ENCODE data around the gene LLPH. TPM values are rescaled to one million over a fixed set of nuclear protein-coding genes. Genes with fewer than 3 reads are reported as not detected.

LLPH gene
- total RNA-seq, 1 experiment from 2014 or later, result 33.4 TPM

DNA sequence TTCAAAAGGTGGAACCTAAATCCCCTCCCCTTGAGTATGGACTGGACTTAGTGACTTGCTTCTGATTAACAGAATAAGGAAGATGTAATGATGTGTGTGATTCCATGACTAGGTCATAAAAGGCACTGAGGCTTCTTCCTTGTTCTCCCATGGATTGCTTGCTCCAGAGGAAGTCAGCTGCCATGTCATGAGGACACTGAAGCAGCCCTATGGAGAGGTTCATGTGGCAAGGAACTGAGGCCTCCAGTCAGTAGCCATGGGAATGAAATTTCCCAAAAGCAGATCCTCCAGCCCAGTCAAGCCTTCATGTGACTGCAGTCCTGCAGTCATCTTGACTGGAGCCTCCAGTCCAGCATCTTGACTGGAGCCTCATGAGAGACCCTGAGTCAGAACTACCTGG lies 28.6 kb upstream of the LLPH start:
- Mint-ChIP-seq H3K9me3 (no peaks in the 10 kb centered on the region; a peak in 1 of 5 replicates), H3K4me1 (no peaks in the 10 kb centered on the region), H3K4me3 (no peak overlapping the region), H3K27ac (no peak overlapping the region), H3K27me3 (ENCODE audit: low read depth) (no peaks in the 10 kb centered on the region), H3K36me3 (ENCODE audit: insufficient read depth in 1 of 3, low read depth in 3 of 3) (peaks cover 0 to 3% (median 0%) of the 10 kb centered on the region in 3 experiments; a peak in 1 of 7 replicates)
- no peak overlapping the region for H2AFZ ChIP-seq (ENCODE audit: low read length)
- no peak overlapping the region for H3K56ac ChIP-seq (ENCODE audit: insufficient read length, low read depth, low read length)
- H3K27ac ChIP-seq (ENCODE audit: insufficient read length, low read depth, low read length), result no peak overlapping the region
- no peak overlapping the region for H3K4me2 ChIP-seq (ENCODE audit: insufficient read depth, insufficient read length, low read length)
- no peak overlapping the region for H3K9ac ChIP-seq (ENCODE audit: extremely low read depth, insufficient read length, low read length)
- no peak overlapping the region for H3T11ph ChIP-seq (ENCODE audit: low read length)
- H2BK12ac ChIP-seq (ENCODE audit: insufficient read length, low read depth, low read length), result no peak overlapping the region
- no peaks in the 10 kb centered on the region for H3K9me3 ChIP-seq (ENCODE audit: control insufficient read depth, low read depth, low read length)
- no peak overlapping the region for H2BK20ac ChIP-seq (ENCODE audit: low read depth, low read length, poor library complexity, severe bottlenecking)
- no peaks in the 10 kb centered on the region for H3K4me1 ChIP-seq (ENCODE audit: insufficient read depth, low read length)
- no peaks in the 10 kb centered on the region for H3K79me1 ChIP-seq (ENCODE audit: insufficient read depth, low read depth, low read length, poor library complexity, severe bottlenecking)
- no peak overlapping the region for H3K18ac ChIP-seq (ENCODE audit: insufficient read length, low read depth, low read length)
- no peak overlapping the region for H4K8ac ChIP-seq (replicated peaks; ENCODE audit: insufficient read length, low read depth, low read length)
- TF ChIP-seq CTCF (conservative IDR thresholded peaks at IDR 0.05), result no peak
- no peak overlapping the region for H2BK5ac ChIP-seq (ENCODE audit: insufficient read length, low read length)
- H4K91ac ChIP-seq (ENCODE audit: insufficient read length, low read depth, low read length), result no peak overlapping the region
- H4K20me1 ChIP-seq (ENCODE audit: control insufficient read depth, insufficient read depth, insufficient read length), result no peaks in the 10 kb centered on the region
- H3K14ac ChIP-seq (ENCODE audit: insufficient read depth, low read length), result no peak overlapping the region
- H2BK120ac ChIP-seq (ENCODE audit: low read depth, low read length, poor library complexity, severe bottlenecking), result no peak overlapping the region
- H3K79me2 ChIP-seq (ENCODE audit: insufficient read depth, low read length), result no peaks in the 10 kb centered on the region
- H2BK15ac ChIP-seq (ENCODE audit: low read depth, low read length), result no peak overlapping the region
- no peak overlapping the region for H3K4ac ChIP-seq (ENCODE audit: low read depth, low read length)
- DNase-seq, result no peak
- no peaks in the 10 kb centered on the region for H3K23me2 ChIP-seq (ENCODE audit: insufficient read length, low read depth, low read length, poor library complexity, severe bottlenecking)
- no peak overlapping the region for H4K5ac ChIP-seq (ENCODE audit: insufficient read length, low read depth, low read length)
- H3K27me3 ChIP-seq (ENCODE audit: insufficient read depth, low read length), result no peaks in the 10 kb centered on the region
- no peak overlapping the region for H2AK5ac ChIP-seq (ENCODE audit: insufficient read length, low read length)
- no peak overlapping the region for H3K23ac ChIP-seq (ENCODE audit: insufficient read length, low read depth, low read length)
